Kidney (tissue), 14 donors: ENCODE results near the gene TUBA4A. TPM values are rescaled to one million over a fixed set of nuclear protein-coding genes. Genes with fewer than 3 reads are reported as not detected.

Experiments used
- DNase-seq, 5 donors: peaks; one replicate each; pipeline ENCODE4 v3.0.0-alpha.2; 2013 to 2020
- FAIRE-seq: peaks from 2 replicates; lab custom pipeline; 2012; peaks lifted over from hg19 to GRCh38; lab: Jason Lieb, UNC
- H3K27ac ChIP-seq, 2 donors: one replicate each; pipeline ENCODE4 v1.7.0; 2013; ENCODE audit warnings: low read depth in 2 of 2, low read length in 2 of 2, inconsistent platforms in 1 of 2
- H3K27me3 ChIP-seq: one replicate; pipeline ENCODE4 v1.7.1; 2013; ENCODE audit warnings: low read length, inconsistent platforms; ENCODE audit not compliant: control insufficient read depth, insufficient read depth
- H3K36me3 ChIP-seq, 3 donors: one replicate each; pipeline versions ENCODE4 v1.7.0 to v1.7.1; 2013; ENCODE audit warnings: low read length in 3 of 3, control low read depth in 1 of 3, inconsistent platforms in 1 of 3; ENCODE audit not compliant: insufficient read depth in 3 of 3, control insufficient read depth in 2 of 3
- H3K4me1 ChIP-seq, 3 donors: one replicate each; pipeline versions ENCODE4 v1.7.0 to v1.7.1; 2013; ENCODE audit warnings: low read length in 3 of 3, inconsistent platforms in 1 of 3, low read depth in 1 of 3; ENCODE audit not compliant: control insufficient read depth in 2 of 3, insufficient read depth in 2 of 3
- H3K4me3 ChIP-seq, 3 donors: one replicate each; pipeline versions ENCODE4 v1.7.0 to v1.8.1; 2013; ENCODE audit warnings: low read length in 3 of 3, control low read depth in 1 of 3, inconsistent platforms in 1 of 3
- H3K9ac ChIP-seq, 3 donors: one replicate each; pipeline versions ENCODE4 v1.7.0 to v1.7.1; 2013; ENCODE audit warnings: low read length in 3 of 3, control low read depth in 1 of 3, inconsistent platforms in 1 of 3
- H3K9me3 ChIP-seq, 3 donors: one replicate each; pipeline versions ENCODE4 v1.7.0 to v1.7.1; 2013; ENCODE audit warnings: low read length in 3 of 3, control low read depth in 1 of 3, inconsistent platforms in 1 of 3; ENCODE audit not compliant: control insufficient read depth in 2 of 3, insufficient read depth in 1 of 3
- CTCF ChIP-seq: IDR thresholded peaks from 3 replicates; pipeline ENCODE4 v1.5.1; 2012; ENCODE audit warnings: mild to moderate bottlenecking, moderate library complexity, borderline replicate concordance; ENCODE audit not compliant: insufficient read depth; ENCODE audit errors: extremely low read depth
- intact Hi-C: fragments of 100-400 bp; cut with DNase I; formaldehyde crosslinking; loops from one replicate; pipeline ENCODE4 v1.11.1; 2022
- polyA plus RNA-seq: library from polyadenylated mRNA; stranded (reverse); fragments of 350-450 nt; fragmentation: Illumina TruSeq; extraction: RNeasy Lipid Tissue Mini Kit (QIAGEN cat#74804); gene quantifications from one replicate; pipeline ENCODE4 v1.2.3, GENCODE V29; 2014; ENCODE audit warnings: low read depth, low replicate concordance; ENCODE audit not compliant: insufficient read depth
- total RNA-seq: library from RNA; stranded (reverse); fragmentation: NEBNext Ultra II Directional; extraction: Animal tissue kit (Norgen Biotek cat#: 25700); gene quantifications from one replicate; pipeline ENCODE4 v1.2.1, GENCODE V29; 2021
- donor health status: control.
- donor health status: control.
- donor health status: control.
- donor health status: control.
- donor health status: control.
- donor health status: DM: yes; HTN: yes; CAD: no.
- donor health status: Normal renal cell carcinoma (clear cell type).

Gene TUBA4A
- total and polyA plus RNA-seq, 2 donors from 2014 or later: 49.4 to 156 TPM

- intact Hi-C loops: no loop called here
Observed at GRCh38 chr2:219248845-219249202, 4.9 kb downstream of the TUBA4A start.

GRCh38 chr2:219247678-219248642 lies 5.8 kb downstream of the TUBA4A start:
- FAIRE-seq: no peak
- intact Hi-C loops: no loop called here
- Histone ChIP-seq H3K36me3 (peaks cover 2 to 12% (median 3%) of the 10 kb centered on the region in 3 donors), H3K4me1 (peaks cover 6 to 71% (median 56%) of the 10 kb centered on the region in 3 donors), H3K27ac (peak overlapping the region; percentile 68 to 87), H3K9ac (peak overlapping the region in 1 of 3 donors; percentile 27), H3K4me3 (no peak overlapping the region), H3K9me3 (no peaks in the 10 kb centered on the region), H3K27me3 (no peaks in the 10 kb centered on the region)
- no peak for TF ChIP-seq CTCF
- DNase-seq: peak in 1 of 5 donors; percentile 59

More at GRCh38 chr2:219248845-219249202, 4.9 kb downstream of the TUBA4A start:
- FAIRE-seq: no peak
- no peak for DNase-seq
- H3K4me3 ChIP-seq: peak overlapping the region in 1 of 3 donors; percentile 10
- peaks cover 2 to 12% (median 3%) of the 10 kb centered on the region in 3 donors for H3K36me3 ChIP-seq
- TF ChIP-seq CTCF: no peak
- H3K4me1 ChIP-seq: peaks cover 6 to 71% (median 56%) of the 10 kb centered on the region in 3 donors
- peaks cover under 1% of the 10 kb centered on the region for H3K27me3 ChIP-seq
- no peaks in the 10 kb centered on the region for H3K9me3 ChIP-seq
- H3K9ac ChIP-seq: peak overlapping the region in 1 of 3 donors; percentile 1
- peak overlapping the region; percentile 87 to 99 for H3K27ac ChIP-seq

GRCh38 chr2:219246559-219246958 lies 7.2 kb downstream of the TUBA4A start:
- Histone ChIP-seq H3K27me3 (no peaks in the 10 kb centered on the region), H3K27ac (peak overlapping the region in 1 of 2 donors; percentile 98), H3K36me3 (peaks cover 2 to 12% (median 3%) of the 10 kb centered on the region in 3 donors), H3K4me1 (peaks cover 6 to 66% (median 51%) of the 10 kb centered on the region in 3 donors), H3K9me3 (no peaks in the 10 kb centered on the region), H3K4me3 (no peak overlapping the region), H3K9ac (no peak overlapping the region)
- no peak for TF ChIP-seq CTCF
- DNase-seq (peak in 1 of 5 donors; percentile 23), FAIRE-seq (no peak)
- intact Hi-C loops: no loop called here
